Mesenchymal stem cell (in vitro differentiated cells and primary cell): Measurements from ENCODE around the gene PHPT1.
A peak's percentile ranks its signal among the peaks of the same experiment; 100 is the strongest.

ENCODE experiments used
- DNase-seq: peaks from one replicate; pipeline ENCODE4 v3.0.0-alpha.2; 2013
- H2AFZ ChIP-seq: one replicate; pipeline ENCODE4 v1.6.1; 2013; ENCODE audit warnings: low read depth, mild to moderate bottlenecking, control low read depth, inconsistent platforms, low read length, moderate library complexity
- H2AK5ac ChIP-seq: 2 replicates; pipeline ENCODE4 v1.6.1; 2013; ENCODE audit warnings: low read length, moderate library complexity, mild to moderate bottlenecking, inconsistent platforms; ENCODE audit not compliant: severe bottlenecking
- H2BK120ac ChIP-seq: one replicate; pipeline ENCODE4 v1.6.1; 2013; ENCODE audit warnings: low read depth, mild to moderate bottlenecking, inconsistent platforms, low read length, moderate library complexity
- H2BK12ac ChIP-seq, 2 experiments: one replicate each; pipeline ENCODE4 v1.6.1; 2013; ENCODE audit warnings: inconsistent platforms in 2 of 2, low read length in 2 of 2, mild to moderate bottlenecking in 2 of 2, moderate library complexity in 2 of 2, control low read depth in 1 of 2
- H2BK15ac ChIP-seq: one replicate; pipeline ENCODE4 v1.6.1; 2013; ENCODE audit warnings: mild to moderate bottlenecking, low read depth, inconsistent platforms; ENCODE audit not compliant: poor library complexity, severe bottlenecking
- H2BK5ac ChIP-seq: 2 replicates; pipeline ENCODE4 v1.6.1; 2013; ENCODE audit warnings: low read depth, mild to moderate bottlenecking, low read length, control low read depth, inconsistent platforms; ENCODE audit not compliant: poor library complexity, severe bottlenecking
- H3K14ac ChIP-seq, 2 experiments: one replicate each; pipeline ENCODE4 v1.6.1; 2013; ENCODE audit warnings: inconsistent platforms in 2 of 2, low read length in 2 of 2, control low read depth in 1 of 2, mild to moderate bottlenecking in 1 of 2, moderate library complexity in 1 of 2
- H3K18ac ChIP-seq, 2 experiments: one replicate each; pipeline ENCODE4 v1.6.1; 2013; ENCODE audit warnings: inconsistent platforms in 2 of 2, low read length in 2 of 2, control low read depth in 1 of 2, low read depth in 1 of 2, mild to moderate bottlenecking in 1 of 2
- H3K23ac ChIP-seq, 2 experiments: one replicate each; pipeline ENCODE4 v1.6.1; 2013; ENCODE audit warnings: inconsistent platforms in 2 of 2, low read length in 2 of 2, mild to moderate bottlenecking in 2 of 2, moderate library complexity in 2 of 2, control low read depth in 1 of 2
- H3K27ac ChIP-seq: 2 replicates; pipeline ENCODE4 v1.5.1; 2013; ENCODE audit warnings: mild to moderate bottlenecking, moderate library complexity, low read length, control low read depth, inconsistent platforms; ENCODE audit not compliant: poor library complexity, severe bottlenecking
- H3K27me3 ChIP-seq, 2 experiments: 2 replicates each; pipeline versions ENCODE4 v1.6.1 to v1.7.0; 2013; ENCODE audit warnings: low read length in 2 of 2, mild to moderate bottlenecking in 2 of 2, moderate library complexity in 2 of 2, control low read depth in 1 of 2, inconsistent platforms in 1 of 2; ENCODE audit not compliant: control insufficient read depth in 1 of 2, insufficient read depth in 1 of 2
- H3K36me3 ChIP-seq, 2 experiments: 2 replicates each; pipeline versions ENCODE4 v1.6.1 to v1.7.0; 2013; ENCODE audit warnings: low read length in 2 of 2, control low read depth in 1 of 2, inconsistent platforms in 1 of 2, low read depth in 1 of 2, mild to moderate bottlenecking in 1 of 2; ENCODE audit not compliant: insufficient read depth in 2 of 2, control insufficient read depth in 1 of 2
- H3K4ac ChIP-seq, 2 experiments: one replicate each; pipeline ENCODE4 v1.6.1; 2013; ENCODE audit warnings: inconsistent platforms in 2 of 2, low read length in 2 of 2, mild to moderate bottlenecking in 2 of 2, moderate library complexity in 2 of 2, control low read depth in 1 of 2, low read depth in 1 of 2
- H3K4me1 ChIP-seq: 2 replicates; pipeline ENCODE4 v1.6.1; 2013; ENCODE audit warnings: low read depth, low read length, control low read depth; ENCODE audit not compliant: control insufficient read depth, insufficient read depth
- H3K4me2 ChIP-seq: 2 replicates; pipeline ENCODE4 v1.6.1; 2013; ENCODE audit warnings: low read length, mild to moderate bottlenecking, inconsistent platforms; ENCODE audit not compliant: poor library complexity, severe bottlenecking
- H3K4me3 ChIP-seq, 2 experiments: 2 replicates each; pipeline versions ENCODE4 v1.5.1 to v1.7.0; 2013; ENCODE audit warnings: low read length in 2 of 2, mild to moderate bottlenecking in 2 of 2, control low read depth in 1 of 2, low read depth in 1 of 2; ENCODE audit not compliant: insufficient read depth in 1 of 2
- H3K79me1 ChIP-seq: replicated peaks from 2 replicates; pipeline ENCODE4 v1.6.1; 2013; ENCODE audit warnings: mild to moderate bottlenecking, control low read depth, low read length, inconsistent platforms; ENCODE audit not compliant: poor library complexity, severe bottlenecking
- H3K9ac ChIP-seq: 2 replicates; pipeline ENCODE4 v1.7.0; 2013; ENCODE audit warnings: mild to moderate bottlenecking, low read length, moderate library complexity
- H3K9me3 ChIP-seq: 2 replicates; pipeline ENCODE4 v1.7.0; 2013; ENCODE audit warnings: mild to moderate bottlenecking, low read length; ENCODE audit not compliant: control insufficient read depth
- H4K8ac ChIP-seq: one replicate; pipeline ENCODE4 v1.6.1; 2013; ENCODE audit warnings: inconsistent platforms, mild to moderate bottlenecking, low read length, moderate library complexity
- H4K91ac ChIP-seq: one replicate; pipeline ENCODE4 v1.6.1; 2013; ENCODE audit warnings: mild to moderate bottlenecking, low read length, inconsistent platforms
- WGBS: methylation state at CpG from one replicate; pipeline ENCODE4 v1.1.7; 2013; ENCODE audit warnings: mixed read lengths; 5-methylcytosine and 5-hydroxymethylcytosine counted together

The PHPT1 gene

DNA sequence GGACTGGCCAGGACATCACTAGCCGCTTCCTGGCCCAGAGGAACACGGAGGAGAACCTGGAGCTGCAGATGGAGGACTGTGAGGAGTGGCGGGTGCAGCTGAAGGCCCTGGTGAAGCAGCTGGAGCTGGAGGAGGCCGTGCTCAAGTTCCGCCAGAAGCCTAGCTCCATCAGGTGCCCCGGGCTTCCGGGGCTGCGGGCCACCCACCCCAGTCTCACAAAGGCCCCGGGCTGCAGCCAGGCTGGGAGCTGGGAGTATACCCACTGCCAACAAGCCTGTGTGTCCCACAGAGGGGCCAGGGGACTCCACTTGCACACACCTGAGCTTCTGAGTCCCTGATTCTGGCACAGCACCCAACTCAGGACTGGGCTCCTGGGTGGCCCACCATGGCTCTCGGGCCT, 43.1 kb upstream of the PHPT1 start:
- WGBS, result 99% methylated on average over 8 of the region's 10 CpGs
- peaks cover 10 to 16% of the 10 kb centered on the region in 2 experiments for H3K27me3 ChIP-seq
- H3K79me1 ChIP-seq, result peaks cover 10% of the 10 kb centered on the region

DNA sequence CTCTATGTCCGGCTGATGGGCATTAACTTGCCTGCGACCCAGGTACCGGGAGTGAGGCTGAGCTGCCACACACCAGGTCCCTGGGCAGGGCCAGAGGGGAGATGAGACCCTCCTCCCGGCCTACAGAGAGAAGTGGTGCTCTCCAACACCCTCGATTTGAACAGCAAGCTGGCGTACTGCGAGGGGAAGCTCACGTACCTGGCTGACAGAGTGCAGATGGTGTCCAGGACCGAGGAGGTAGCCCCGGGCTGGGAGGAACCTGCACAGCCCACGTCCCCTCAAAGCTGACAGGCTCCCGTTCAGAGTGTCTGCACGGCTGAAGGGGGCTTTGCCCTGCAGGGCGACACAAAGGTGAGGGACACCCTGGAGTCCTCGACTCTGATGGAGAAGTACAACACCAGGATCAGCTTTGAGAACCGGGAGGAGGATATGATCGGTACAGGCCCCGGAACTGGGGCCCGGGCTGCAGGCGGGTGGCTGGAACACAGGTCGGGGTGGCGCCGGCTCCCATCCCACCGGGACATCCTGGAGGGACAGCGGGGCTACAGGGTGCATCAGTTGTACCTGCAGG, 42.5 kb upstream of the PHPT1 start:
- Histone ChIP-seq H3K4me2 (peak overlapping the region; percentile 90), H4K8ac (peak overlapping the region; percentile 57), H3K9ac (peak overlapping the region; percentile 90), H3K14ac (no peak overlapping the region), H3K23ac (no peak overlapping the region), H3K18ac (peak overlapping the region in 1 of 2 experiments; percentile 93), H4K91ac (peak overlapping the region; percentile 93), H2BK120ac (no peak overlapping the region), H3K4me1 (peaks cover 18% of the 10 kb centered on the region), H3K4me3 (peak overlapping the region in 1 of 2 experiments; percentile 87), H3K36me3 (peaks cover 5 to 30% of the 10 kb centered on the region in 2 experiments), H2AK5ac (no peak overlapping the region), H3K27ac (no peak overlapping the region), H3K79me1 (peaks cover 10% of the 10 kb centered on the region), H3K4ac (peak overlapping the region in 1 of 2 experiments; percentile 97), H2BK12ac (no peak overlapping the region), H3K27me3 (peaks cover 6 to 9% of the 10 kb centered on the region in 2 experiments), H2AFZ (peak overlapping the region; percentile 61), H3K9me3 (no peaks in the 10 kb centered on the region), H2BK15ac (no peak overlapping the region), H2BK5ac (no peak overlapping the region)
- no peak for DNase-seq
- 89% methylated on average over 25 of the region's 25 CpGs for WGBS

More for the DNA sequence above, 43.1 kb upstream of the PHPT1 start:
- no peak overlapping the region for H3K4me2 ChIP-seq
- H3K4me3 ChIP-seq, result no peak overlapping the region
- H4K8ac ChIP-seq, result no peak overlapping the region
- no peak overlapping the region for H2AK5ac ChIP-seq
- no peak overlapping the region for H3K27ac ChIP-seq
- peak overlapping the region; percentile 90 for H3K9ac ChIP-seq
- H2BK120ac ChIP-seq, result no peak overlapping the region
- H3K4me1 ChIP-seq, result peaks cover 18% of the 10 kb centered on the region
- H2BK5ac ChIP-seq, result no peak overlapping the region
- no peaks in the 10 kb centered on the region for H3K9me3 ChIP-seq
- H3K36me3 ChIP-seq, result peaks cover 5 to 25% of the 10 kb centered on the region in 2 experiments
- no peak overlapping the region for H2BK12ac ChIP-seq
- H4K91ac ChIP-seq, result no peak overlapping the region
- H2BK15ac ChIP-seq, result no peak overlapping the region
- H3K14ac ChIP-seq, result no peak overlapping the region
- H3K23ac ChIP-seq, result no peak overlapping the region
- no peak overlapping the region for H2AFZ ChIP-seq
- no peak overlapping the region for H3K4ac ChIP-seq
- H3K18ac ChIP-seq, result no peak overlapping the region
- DNase-seq, result no peak

- Histone ChIP-seq H3K27me3 (peaks cover 0 to 2% of the 10 kb centered on the region in 2 experiments), H3K4me1 (peaks cover 18% of the 10 kb centered on the region)
- peak; percentile 71 for DNase-seq
Measured at GRCh38 chr9:136807281-136808074, 41.7 kb upstream of the PHPT1 start, which contains the start of gene RABL6. TSS of gene RABL6 (plus strand) at chr9:136807948. CDS start at chr9:136808197, 249 bp downstream.

More at GRCh38 chr9:136807281-136808074, 41.7 kb upstream of the PHPT1 start, which contains the start of gene RABL6:
- Histone ChIP-seq H3K14ac (peak within 1 kb of the TSS; percentile 62 to 86), H3K79me1 (peaks cover 10% of the 10 kb centered on the region), H3K4me3 (peak within 1 kb of the TSS; percentile 88), H2AK5ac (no peak within 1 kb of the TSS), H3K27ac (peak within 1 kb of the TSS; percentile 62), H3K36me3 (peaks cover 6 to 30% of the 10 kb centered on the region in 2 experiments), H4K91ac (peak within 1 kb of the TSS; percentile 93), H2BK5ac (peak within 1 kb of the TSS; percentile 26), H2BK15ac (peak within 1 kb of the TSS; percentile 93), H2BK120ac (peak within 1 kb of the TSS; percentile 49), H3K9ac (peak within 1 kb of the TSS; percentile 90), H2AFZ (peak within 1 kb of the TSS; percentile 61), H3K9me3 (no peaks in the 10 kb centered on the region), H3K4me2 (peak within 1 kb of the TSS; percentile 90), H2BK12ac (peak within 1 kb of the TSS in 1 of 2 experiments; percentile 17), H3K23ac (peak within 1 kb of the TSS in 1 of 2 experiments; percentile 84), H3K4ac (peak within 1 kb of the TSS; percentile 94 to 97), H3K18ac (peak within 1 kb of the TSS; percentile 83 to 93), H4K8ac (peak within 1 kb of the TSS; percentile 94)
- 2% methylated on average over 45 of the region's 96 CpGs for WGBS
